Embryonic facial prominence (tissue), 1 donor: ENCODE measurements around the gene MARK1.

Experiments used
- DNase-seq: peaks from one replicate; pipeline ENCODE4 v3.0.0-alpha.2; 2016; ENCODE audit errors: extremely low spot score

Gene MARK1

GRCh38 chr1:220711056-220711809 is 183.3 kb downstream of the MARK1 start:
- DNase-seq, result no peak
